WI38 (cell line): ENCODE measurements around the gene CHCHD1.
A peak's percentile ranks its signal among the peaks of the same experiment; 100 is the strongest.

Experiments used
- H3K4me3 ChIP-seq: 2 replicates; pipeline ENCODE4 v1.5.1; 2011; ENCODE audit warnings: low read depth, mild to moderate bottlenecking, control low read depth, low read length
- CTCF ChIP-seq: IDR thresholded peaks from 2 replicates; pipeline ENCODE4 v1.5.1; 2012; ENCODE audit warnings: low read depth, mild to moderate bottlenecking, control low read depth, low read length

Gene CHCHD1

DNA sequence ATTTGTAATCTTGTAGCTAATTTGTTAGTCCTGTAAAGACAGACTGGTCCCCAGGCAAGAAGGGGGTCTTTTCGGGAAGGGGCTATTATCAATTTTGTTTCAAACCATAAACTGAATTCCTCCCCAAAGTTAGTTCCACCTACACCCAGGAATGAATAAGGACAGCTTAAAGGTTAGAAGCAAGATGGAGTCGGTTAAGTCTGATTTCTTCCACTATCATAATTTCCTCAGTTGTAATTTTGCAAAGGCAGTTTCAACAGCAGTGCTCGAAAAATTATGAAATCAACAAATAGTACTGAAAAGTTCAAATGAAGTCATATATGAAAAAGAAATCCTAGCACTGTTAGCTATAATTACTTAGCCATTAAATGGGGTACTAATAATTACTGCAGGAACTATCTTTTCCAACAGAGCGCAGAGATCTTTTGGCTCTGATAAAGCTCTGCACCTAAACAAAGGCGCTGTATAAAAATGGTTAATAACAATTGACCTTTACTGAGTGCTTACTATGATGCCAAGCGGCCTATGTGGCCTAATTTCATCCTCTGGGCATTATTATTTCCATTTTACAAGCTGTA is 38.4 kb upstream of the CHCHD1 start:
- no peak for TF ChIP-seq CTCF
- H3K4me3 ChIP-seq = peak overlapping the region; percentile 98

GRCh38 chr10:73743905-73744663 is 37.8 kb upstream of the CHCHD1 start, which contains the start of gene SEC24C:
Gene SEC24C (plus strand): TSS chr10:73744372. CDS start chr10:73746833, 2,461 bp downstream.
- H3K4me3 ChIP-seq = peak within 1 kb of the TSS; percentile 98
- no peak for TF ChIP-seq CTCF

DNA sequence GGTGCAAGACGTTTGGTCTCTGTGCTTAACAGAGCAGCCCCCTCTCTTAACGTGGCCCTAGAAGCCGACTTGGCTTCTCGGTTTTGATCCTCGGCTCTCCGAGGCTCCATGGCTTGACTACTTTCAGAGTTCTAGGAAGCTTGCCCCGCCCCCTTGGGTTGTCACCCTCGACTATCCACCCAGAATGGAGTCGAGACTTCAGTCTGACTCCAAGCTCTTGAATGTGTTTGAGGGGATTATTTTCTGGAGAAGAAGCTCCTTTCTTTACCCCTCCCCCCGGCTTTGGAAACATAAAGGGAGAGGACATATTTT is 37.2 kb upstream of the CHCHD1 start:
- no peak for TF ChIP-seq CTCF
- peak overlapping the region; percentile 98 for H3K4me3 ChIP-seq

GRCh38 chr10:73746721-73747120 is 35.1 kb upstream of the CHCHD1 start:
- H3K4me3 ChIP-seq = no peak overlapping the region
- TF ChIP-seq CTCF = no peak

GRCh38 chr10:73750819-73751218 is 31.0 kb upstream of the CHCHD1 start:
- H3K4me3 ChIP-seq = no peak overlapping the region
- TF ChIP-seq CTCF = no peak

- no peak for TF ChIP-seq CTCF
- no peak overlapping the region for H3K4me3 ChIP-seq
Observed at GRCh38 chr10:73756183-73756582, 25.7 kb upstream of the CHCHD1 start.

DNA sequence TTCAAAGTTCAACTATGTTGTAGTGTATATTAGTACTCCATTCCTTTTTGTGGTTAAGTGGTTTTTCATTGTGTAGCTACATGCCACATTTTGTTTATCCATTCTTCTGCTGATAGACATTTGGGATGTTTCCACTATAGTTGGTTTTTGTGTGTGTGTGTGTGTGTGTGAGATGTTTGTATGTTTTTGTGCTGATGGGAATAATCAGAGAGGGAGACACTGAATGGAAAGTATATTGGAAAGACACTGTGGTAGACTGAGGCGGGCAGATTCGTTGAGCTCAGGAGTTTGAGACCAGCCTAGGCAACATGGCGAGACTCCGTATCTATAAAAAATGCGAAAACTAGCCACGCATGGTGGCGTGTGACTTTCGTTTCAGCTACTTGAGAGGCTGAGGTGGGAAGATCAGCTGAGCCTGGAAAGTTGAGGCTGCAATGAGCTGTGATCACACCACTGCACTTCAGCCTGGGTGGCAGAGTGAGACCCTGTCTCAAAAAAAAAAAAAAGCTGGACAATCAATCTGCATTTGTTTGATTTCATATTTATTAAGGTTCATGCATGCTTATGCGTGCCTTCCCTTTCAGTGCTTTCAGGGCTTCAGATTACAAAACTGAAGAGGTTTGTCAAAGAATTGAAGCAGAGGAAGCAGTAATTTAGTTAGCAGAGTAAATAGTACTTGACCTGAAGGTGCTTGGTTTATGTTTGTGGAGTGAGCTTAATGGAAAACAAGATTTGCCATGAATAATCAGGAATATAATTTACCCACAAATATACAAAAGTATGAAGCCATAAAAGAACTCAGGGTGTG is 22.9 kb upstream of the CHCHD1 start:
- no peak overlapping the region for H3K4me3 ChIP-seq
- no peak for TF ChIP-seq CTCF
